NCI-H2107 treated with DMSO at 0.1 percent for 48 hours (cell line): Measurements from ENCODE around the gene TUBG2.
"Not testable (repeated sequence)": the region's sequence is repeated elsewhere in the genome, so short reads cannot be mapped to it uniquely, and the experiment has no call there.

ENCODE experiments used
- DNase-seq: peaks from one replicate; lab custom pipeline; 2025; ENCODE audit not compliant: unreplicated experiment; lab: John Stamatoyannopoulos, UW

The TUBG2 gene

GRCh38 chr17:42659079-42659931 lies at the start of gene TUBG2:
TSS of gene TUBG2 (plus strand) at chr17:42659284. CDS start at chr17:42659504, 220 bp downstream.
- peak; percentile 88 for DNase-seq

GRCh38 chr17:42609814-42610801 lies 49.0 kb upstream of the TUBG2 start:
- DNase-seq: not testable (repeated sequence)

- DNase-seq: no peak
Observed at GRCh38 chr17:42612013-42612412, 47.1 kb upstream of the TUBG2 start.

- no peak for DNase-seq
Observed at GRCh38 chr17:42613699-42614295, 45.3 kb upstream of the TUBG2 start.

GRCh38 chr17:42617956-42618431 lies 41.1 kb upstream of the TUBG2 start:
- DNase-seq: peak; percentile 42

- peak; percentile 90 for DNase-seq
Observed at GRCh38 chr17:42618442-42619150, 40.5 kb upstream of the TUBG2 start.

- not testable (repeated sequence) for DNase-seq
Observed at GRCh38 chr17:42621987-42622386, 37.1 kb upstream of the TUBG2 start.

GRCh38 chr17:42623271-42623670 lies 35.8 kb upstream of the TUBG2 start:
- DNase-seq: no peak

- DNase-seq: peak; percentile 83
Observed at GRCh38 chr17:42623732-42624596, 35.1 kb upstream of the TUBG2 start.

GRCh38 chr17:42627032-42627764 lies 31.9 kb upstream of the TUBG2 start:
- DNase-seq: not testable (repeated sequence)

GRCh38 chr17:42629411-42630009 lies 29.6 kb upstream of the TUBG2 start:
- DNase-seq: no peak

GRCh38 chr17:42632949-42633444 lies 26.1 kb upstream of the TUBG2 start:
- no peak for DNase-seq

- DNase-seq: no peak
Observed at GRCh38 chr17:42639525-42640113, 19.5 kb upstream of the TUBG2 start.

GRCh38 chr17:42640121-42640520 lies 19.0 kb upstream of the TUBG2 start:
- no peak for DNase-seq

GRCh38 chr17:42642336-42642735 lies 16.7 kb upstream of the TUBG2 start:
- DNase-seq: no peak

- no peak for DNase-seq
Observed at GRCh38 chr17:42647778-42648177, 11.3 kb upstream of the TUBG2 start.

- DNase-seq: no peak
Observed at GRCh38 chr17:42651392-42651791, 7.7 kb upstream of the TUBG2 start.
